ENCODE results near the gene TTC39B.

TTC39B gene

GRCh38 chr9:15308511-15308910 lies 1.5 kb upstream of the TTC39B start:
- DNase-seq = no peak

GRCh38 chr9:15307523-15307841 lies 466 bp upstream of the TTC39B start:
- TF ChIP-seq CTCF (IDR thresholded peaks at IDR 0.05; ENCODE audit: low read length) = peak; percentile 8; the same call in 1 of the 2 replicates
- no peak for TF ChIP-seq EZH2phosphoT487 (IDR thresholded peaks at IDR 0.05; ENCODE audit: low read length)
- no peak for TF ChIP-seq EZH2 (optimal IDR thresholded peaks at IDR 0.05; ENCODE audit: low read depth, low read length)
- Histone ChIP-seq H3K4me1 (ENCODE audit: low read length) (no peaks in the 10 kb centered on the region), H3K36me3 (replicated peaks; ENCODE audit: insufficient read depth, low read length) (no peaks in the 10 kb centered on the region), H2AFZ (ENCODE audit: low read length) (peak overlapping the region; percentile 84), H3K27me3 (replicated peaks; ENCODE audit: insufficient read depth, low read length) (no peaks in the 10 kb centered on the region), H3K4me2 (ENCODE audit: low read depth, low read length) (peak overlapping the region; percentile 76; the same call in 1 of the 2 replicates), H3K4me3 (ENCODE audit: low read length) (peak overlapping the region; percentile 68), H3K79me2 (ENCODE audit: low read length) (no peaks in the 10 kb centered on the region), H4K20me1 (ENCODE audit: insufficient read depth, low read length) (no peaks in the 10 kb centered on the region), H3K9me3 (replicated peaks; ENCODE audit: insufficient read depth, low read length) (no peaks in the 10 kb centered on the region), H3K9me2 (replicated peaks; ENCODE audit: insufficient read depth, low read length) (no peaks in the 10 kb centered on the region), H3K9ac (ENCODE audit: low read length) (no peak overlapping the region), H3F3A (ENCODE audit: insufficient read depth, low read length) (no peaks in the 10 kb centered on the region), H3K27ac (ENCODE audit: low read length) (no peak overlapping the region)
- no peak for DNase-seq

More at GRCh38 chr9:15308511-15308910, 1.5 kb upstream of the TTC39B start:
- no peaks in the 10 kb centered on the region for H3K9me2 ChIP-seq (replicated peaks; ENCODE audit: insufficient read depth, low read length)
- H3K9me3 ChIP-seq (replicated peaks; ENCODE audit: insufficient read depth, low read length) = no peaks in the 10 kb centered on the region
- no peaks in the 10 kb centered on the region for H3K27me3 ChIP-seq (replicated peaks; ENCODE audit: insufficient read depth, low read length)
- no peak overlapping the region for H3K9ac ChIP-seq (ENCODE audit: low read length)
- no peaks in the 10 kb centered on the region for H3F3A ChIP-seq (ENCODE audit: insufficient read depth, low read length)
- no peak overlapping the region for H2AFZ ChIP-seq (ENCODE audit: low read length)
- no peaks in the 10 kb centered on the region for H3K79me2 ChIP-seq (ENCODE audit: low read length)
- no peak overlapping the region for H3K4me3 ChIP-seq (ENCODE audit: low read length)
- TF ChIP-seq EZH2 (optimal IDR thresholded peaks at IDR 0.05; ENCODE audit: low read depth, low read length) (no peak), CTCF (IDR thresholded peaks at IDR 0.05; ENCODE audit: low read length) (no peak), EZH2phosphoT487 (IDR thresholded peaks at IDR 0.05; ENCODE audit: low read length) (no peak)
- no peaks in the 10 kb centered on the region for H4K20me1 ChIP-seq (ENCODE audit: insufficient read depth, low read length)
- no peaks in the 10 kb centered on the region for H3K4me1 ChIP-seq (ENCODE audit: low read length)
- no peak overlapping the region for H3K27ac ChIP-seq (ENCODE audit: low read length)
- H3K4me2 ChIP-seq (ENCODE audit: low read depth, low read length) = no peak overlapping the region
- H3K36me3 ChIP-seq (replicated peaks; ENCODE audit: insufficient read depth, low read length) = no peaks in the 10 kb centered on the region

- no peak for DNase-seq
- TF ChIP-seq EZH2phosphoT487 (IDR thresholded peaks at IDR 0.05; ENCODE audit: low read length) (no peak), CTCF (IDR thresholded peaks at IDR 0.05; ENCODE audit: low read length) (no peak), EZH2 (optimal IDR thresholded peaks at IDR 0.05; ENCODE audit: low read depth, low read length) (no peak)
These were observed 804 bp downstream of the TTC39B start for GRCh38 chr9:15306068-15306756.

More at GRCh38 chr9:15306068-15306756, 804 bp downstream of the TTC39B start:
- Histone ChIP-seq H3F3A (ENCODE audit: insufficient read depth, low read length) (no peaks in the 10 kb centered on the region), H3K27ac (ENCODE audit: low read length) (no peak overlapping the region), H3K9ac (ENCODE audit: low read length) (peak overlapping the region; percentile 41; the same call in 1 of the 2 replicates), H3K4me2 (ENCODE audit: low read depth, low read length) (peak overlapping the region; percentile 76), H3K9me2 (replicated peaks; ENCODE audit: insufficient read depth, low read length) (no peaks in the 10 kb centered on the region), H3K27me3 (replicated peaks; ENCODE audit: insufficient read depth, low read length) (no peaks in the 10 kb centered on the region), H3K36me3 (replicated peaks; ENCODE audit: insufficient read depth, low read length) (no peaks in the 10 kb centered on the region), H3K9me3 (replicated peaks; ENCODE audit: insufficient read depth, low read length) (no peaks in the 10 kb centered on the region), H2AFZ (ENCODE audit: low read length) (peak overlapping the region; percentile 84), H3K79me2 (ENCODE audit: low read length) (no peaks in the 10 kb centered on the region), H3K4me1 (ENCODE audit: low read length) (no peaks in the 10 kb centered on the region), H4K20me1 (ENCODE audit: insufficient read depth, low read length) (no peaks in the 10 kb centered on the region), H3K4me3 (ENCODE audit: low read length) (peak overlapping the region; percentile 68)

Measured in MM.1S (cell line).